Mucosa of descending colon (tissue), 3 donors: Measurements from ENCODE around the gene ACTA2. TPM values are rescaled to one million over a fixed set of nuclear protein-coding genes. Genes with fewer than 3 reads are reported as not detected.

ENCODE experiments used
- ATAC-seq: fragments of 200-7000 bp; cut with Tn5 transposase; one replicate; pipeline ENCODE4 v1.9.1; 2020; ENCODE audit warnings: mild to moderate bottlenecking, moderate library complexity
- DNase-seq, 3 donors: peaks; one replicate each; pipeline ENCODE4 v3.0.0-alpha.2; 2020
- H3K36me3 ChIP-seq: fragments of 200-600 bp; one replicate; pipeline ENCODE4 v1.8.0; 2021; ENCODE audit warnings: low read depth, mild to moderate bottlenecking
- H3K4me1 ChIP-seq: fragments of 200-600 bp; one replicate; pipeline ENCODE4 v1.8.0; 2021; ENCODE audit warnings: low read depth, mild to moderate bottlenecking
- H3K4me3 ChIP-seq: fragments of 200-600 bp; one replicate; pipeline ENCODE4 v1.8.0; 2021; ENCODE audit warnings: mild to moderate bottlenecking
- H3K9me3 ChIP-seq: fragments of 200-600 bp; one replicate; pipeline ENCODE4 v1.8.0; 2021; ENCODE audit warnings: mild to moderate bottlenecking
- CTCF ChIP-seq: fragments of 200-600 bp; IDR thresholded peaks from one replicate; pipeline ENCODE4 v1.8.0; 2022; ENCODE audit warnings: antibody characterized with exemption, mild to moderate bottlenecking
- intact Hi-C, 2 donors: fragments of 100-400 bp; cut with DNase I in 1 of 2; cut with micrococcal nuclease in 1 of 2; formaldehyde crosslinking; loops; one replicate each; pipeline versions ENCODE4 v1.11.0 to v1.11.1; 2022; cut with DNase I, micrococcal nuclease
- total RNA-seq, 3 donors: library from RNA; stranded (reverse); fragmentation: NEBNext Ultra II Directional in 2 of 3; extraction: Animal tissue kit (Norgen Biotek cat#: 25700) in 2 of 3; gene quantifications; one replicate each; pipeline versions ENCODE4 v1.2.1 to v1.2.4, GENCODE V29; 2021 to 2023
- donor health status: DM: no; HTN: no; CAD: no; lungs with moderate emphysema.
- donor health status: DM: no; HTN: no; CAD: no.
- donor health status: DM: no; HTN: yes; CAD: no.

ACTA2 gene
- total RNA-seq, 3 donors from 2014 or later = 80.6 to 920 (median 253) TPM

GRCh38 chr10:88898727-88899126 is 53.8 kb downstream of the ACTA2 start:
- TF ChIP-seq CTCF = no peak
- H3K4me3 ChIP-seq = no peak overlapping the region
- intact Hi-C loops = no loop called here
- no peaks in the 10 kb centered on the region for H3K9me3 ChIP-seq
- H3K36me3 ChIP-seq = no peaks in the 10 kb centered on the region
- peaks cover 57% of the 10 kb centered on the region for H3K4me1 ChIP-seq
- DNase-seq (no peak), ATAC-seq (no peak)

- TF ChIP-seq CTCF = no peak
- DNase-seq = peak in 1 of 3 donors; percentile 53
- ATAC-seq = peak; percentile 61
- H3K4me3 ChIP-seq = no peak overlapping the region
- H3K36me3 ChIP-seq = no peaks in the 10 kb centered on the region
- H3K9me3 ChIP-seq = no peaks in the 10 kb centered on the region
- intact Hi-C loops = no loop called here
- peaks cover 48% of the 10 kb centered on the region for H3K4me1 ChIP-seq
Observed at GRCh38 chr10:88896994-88897853, 55.3 kb downstream of the ACTA2 start.

GRCh38 chr10:88896372-88896993 is 56.1 kb downstream of the ACTA2 start:
- Histone ChIP-seq H3K4me3 (peak overlapping the region; percentile 1), H3K4me1 (peaks cover 48% of the 10 kb centered on the region), H3K36me3 (no peaks in the 10 kb centered on the region), H3K9me3 (no peaks in the 10 kb centered on the region)
- TF ChIP-seq CTCF = no peak
- intact Hi-C loops = no loop called here
- DNase-seq = peak in 1 of 3 donors; percentile 78
- peak; percentile 91 for ATAC-seq

- intact Hi-C loops = no loop called here
- DNase-seq (no peak), ATAC-seq (peak; percentile 2)
- no peaks in the 10 kb centered on the region for H3K9me3 ChIP-seq
- H3K4me1 ChIP-seq = peaks cover 39% of the 10 kb centered on the region
- H3K4me3 ChIP-seq = no peak overlapping the region
- no peaks in the 10 kb centered on the region for H3K36me3 ChIP-seq
- TF ChIP-seq CTCF = no peak
Observed at GRCh38 chr10:88895250-88895649, 57.3 kb downstream of the ACTA2 start.

- ATAC-seq = no peak
- no peak for TF ChIP-seq CTCF
- H3K4me1 ChIP-seq = peaks cover 35% of the 10 kb centered on the region
Observed at GRCh38 chr10:88893611-88894010, 59.0 kb downstream of the ACTA2 start.

More at GRCh38 chr10:88893611-88894010, 59.0 kb downstream of the ACTA2 start:
- Histone ChIP-seq H3K9me3 (no peaks in the 10 kb centered on the region), H3K4me3 (no peak overlapping the region), H3K36me3 (no peaks in the 10 kb centered on the region)
- DNase-seq = no peak
- intact Hi-C loops = no loop called here
